Astrocyte (in vitro differentiated cells and primary cell): ENCODE data around the gene PBX2.

Experiments used
- CTCF ChIP-seq: IDR thresholded peaks from 2 replicates; pipeline ENCODE4 v1.5.1; 2011; ENCODE audit warnings: low read depth, mild to moderate bottlenecking, inconsistent platforms, low read length, moderate library complexity; ENCODE audit not compliant: insufficient read depth
- EZH2 ChIP-seq: IDR thresholded peaks from 2 replicates; pipeline ENCODE4 v1.6.1; 2012; ENCODE audit warnings: mild to moderate bottlenecking, low read length, inconsistent platforms; ENCODE audit not compliant: insufficient read depth

DNA sequence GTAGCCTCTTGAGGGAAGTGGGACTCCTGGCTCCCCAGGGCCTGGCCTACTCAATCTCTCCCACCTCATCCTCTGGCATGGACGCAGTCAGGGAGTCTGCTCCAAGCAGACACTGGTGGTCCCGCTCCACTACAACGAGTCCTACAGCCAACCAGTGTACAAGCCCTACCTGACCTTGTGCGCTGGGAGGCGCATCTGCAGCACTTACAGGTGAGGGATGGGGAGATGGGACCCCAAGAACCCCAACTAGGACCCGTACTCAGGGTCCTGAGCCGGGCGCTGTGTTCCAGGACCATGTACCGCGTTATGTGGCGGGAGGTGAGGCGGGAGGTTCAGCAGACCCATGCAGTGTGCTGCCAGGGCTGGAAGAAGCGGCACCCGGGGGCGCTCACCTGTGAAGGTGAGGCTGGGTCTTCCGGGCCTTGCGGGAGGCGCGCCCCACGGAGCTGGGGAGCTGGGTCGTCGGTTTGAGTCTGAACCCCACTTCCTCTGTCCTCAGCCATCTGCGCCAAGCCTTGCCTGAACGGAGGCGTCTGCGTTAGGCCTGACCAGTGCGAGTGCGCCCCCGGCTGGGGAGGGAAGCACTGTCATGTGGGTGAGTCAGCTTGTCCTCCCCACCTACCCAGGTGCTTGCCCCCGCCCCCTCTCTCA lies 23.5 kb downstream of the PBX2 start:
- TF ChIP-seq CTCF (no peak), EZH2 (no peak)
